Esophagus muscularis mucosa (tissue), 4 donors: Measurements from ENCODE around the gene TNNC2.
"Not testable (repeated sequence)": the region's sequence is repeated elsewhere in the genome, so short reads cannot be mapped to it uniquely, and the experiment has no call there.

Source experiments
- CTCF ChIP-seq, 3 experiments: fragments of 200-600 bp in 2 of 3; fragments of 450-650 bp in 1 of 3; sonication (generic) in 2 of 3; IDR thresholded peaks; one replicate each; pipeline ENCODE4 v1.5.1; 2017 to 2019; ENCODE audit warnings: antibody characterized with exemption in 3 of 3, mild to moderate bottlenecking in 2 of 3, moderate library complexity in 1 of 3
- EP300 ChIP-seq: sonication (generic); formaldehyde crosslinking; IDR thresholded peaks from one replicate; pipeline ENCODE4 v1.6.1; 2017; ENCODE audit warnings: antibody characterized with exemption
- POLR2A ChIP-seq: fragments of 450-650 bp; IDR thresholded peaks from one replicate; pipeline ENCODE4 v1.6.1; 2017; ENCODE audit warnings: antibody characterized with exemption, moderate library complexity, mild to moderate bottlenecking, low read depth

- TF ChIP-seq CTCF (IDR thresholded peaks at IDR 0.05); POLR2A; EP300: not testable (repeated sequence)
Observed at GRCh38 chr20:45797955-45798354, 29.2 kb downstream of the TNNC2 start.
